Subcutaneous adipose tissue (tissue), 4 donors: Measurements from ENCODE around the gene RIPK4. TPM values are rescaled to one million over a fixed set of nuclear protein-coding genes. Genes with fewer than 3 reads are reported as not detected.

ENCODE experiments used
- total RNA-seq, 4 donors: library from RNA; depleted of rRNA; stranded (reverse); fragments of >200 nt; gene quantifications; one replicate each; pipeline ENCODE4 v1.1.0, GENCODE V29; 2016
- TF ChIP-seq, protein P1 (sequence below): fragments of 450-650 bp; IDR thresholded peaks from one replicate; pipeline ENCODE4 v1.5.1; 2016; ENCODE audit warnings: low read depth, mild to moderate bottlenecking, control low read depth, antibody characterized with exemption, moderate library complexity

RIPK4 gene
- total RNA-seq, 4 donors from 2014 or later, result 0.16 TPM; not detected in 3

DNA sequence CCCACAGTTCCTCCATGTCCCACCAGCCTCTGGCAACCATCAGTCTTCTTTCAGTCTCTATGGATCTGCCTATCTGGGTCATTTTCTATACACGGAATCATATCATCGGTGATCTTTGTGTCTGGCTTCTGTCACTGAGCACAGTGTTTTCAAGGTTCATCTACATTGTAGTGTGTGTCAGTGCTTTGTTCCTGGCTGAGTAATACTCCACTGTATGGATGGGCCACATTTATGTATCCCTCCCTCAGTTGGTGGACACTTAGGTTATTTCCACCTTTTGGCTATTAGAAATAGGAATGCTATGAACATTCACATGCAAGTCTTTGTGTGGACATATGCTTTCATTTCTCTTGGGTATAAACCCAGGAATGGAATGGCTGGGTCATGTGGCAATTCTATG, 46.6 kb downstream of the RIPK4 start:
- TF ChIP-seq, protein P1, sequence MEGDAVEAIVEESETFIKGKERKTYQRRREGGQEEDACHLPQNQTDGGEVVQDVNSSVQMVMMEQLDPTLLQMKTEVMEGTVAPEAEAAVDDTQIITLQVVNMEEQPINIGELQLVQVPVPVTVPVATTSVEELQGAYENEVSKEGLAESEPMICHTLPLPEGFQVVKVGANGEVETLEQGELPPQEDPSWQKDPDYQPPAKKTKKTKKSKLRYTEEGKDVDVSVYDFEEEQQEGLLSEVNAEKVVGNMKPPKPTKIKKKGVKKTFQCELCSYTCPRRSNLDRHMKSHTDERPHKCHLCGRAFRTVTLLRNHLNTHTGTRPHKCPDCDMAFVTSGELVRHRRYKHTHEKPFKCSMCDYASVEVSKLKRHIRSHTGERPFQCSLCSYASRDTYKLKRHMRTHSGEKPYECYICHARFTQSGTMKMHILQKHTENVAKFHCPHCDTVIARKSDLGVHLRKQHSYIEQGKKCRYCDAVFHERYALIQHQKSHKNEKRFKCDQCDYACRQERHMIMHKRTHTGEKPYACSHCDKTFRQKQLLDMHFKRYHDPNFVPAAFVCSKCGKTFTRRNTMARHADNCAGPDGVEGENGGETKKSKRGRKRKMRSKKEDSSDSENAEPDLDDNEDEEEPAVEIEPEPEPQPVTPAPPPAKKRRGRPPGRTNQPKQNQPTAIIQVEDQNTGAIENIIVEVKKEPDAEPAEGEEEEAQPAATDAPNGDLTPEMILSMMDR, result no peak

GRCh38 chr21:41719691-41720090, 47.2 kb downstream of the RIPK4 start:
- TF ChIP-seq, protein P1, result no peak

GRCh38 chr21:41717573-41718330, 49.1 kb downstream of the RIPK4 start:
- TF ChIP-seq, protein P1, result no peak

- TF ChIP-seq, protein P1, result no peak
Measured at GRCh38 chr21:41716751-41717150, 50.1 kb downstream of the RIPK4 start.

DNA sequence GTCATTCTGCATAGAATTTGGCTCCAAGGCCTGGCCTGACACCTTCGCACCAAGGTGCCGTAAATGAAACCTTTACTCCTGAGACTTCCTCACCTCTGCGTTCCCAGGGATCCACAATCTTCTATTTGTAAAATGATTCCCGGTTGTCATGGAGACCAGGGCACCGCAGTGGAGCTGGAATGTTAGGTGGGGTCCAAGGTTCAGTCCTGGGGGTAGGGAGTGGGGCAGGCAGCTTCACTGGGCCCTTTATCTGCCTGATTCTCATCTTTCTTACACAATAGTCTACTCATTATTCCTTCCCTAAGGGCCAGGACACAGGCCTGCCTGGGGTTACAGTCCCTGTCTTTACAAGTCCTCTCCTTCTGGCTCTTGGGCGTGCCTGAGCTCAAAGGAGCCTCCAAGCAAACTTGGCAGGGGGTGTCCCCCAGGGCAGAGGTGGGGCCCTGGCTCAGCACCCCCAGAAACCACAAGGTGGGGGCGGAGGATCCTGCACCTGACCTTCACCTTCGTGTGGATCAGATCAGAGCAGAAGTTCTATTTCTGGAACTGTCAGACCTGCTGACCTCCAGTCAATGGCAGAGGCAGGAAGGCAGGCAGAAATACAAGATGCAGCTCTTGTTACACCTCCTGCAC, 51.1 kb downstream of the RIPK4 start:
- TF ChIP-seq, protein P1, result no peak

DNA sequence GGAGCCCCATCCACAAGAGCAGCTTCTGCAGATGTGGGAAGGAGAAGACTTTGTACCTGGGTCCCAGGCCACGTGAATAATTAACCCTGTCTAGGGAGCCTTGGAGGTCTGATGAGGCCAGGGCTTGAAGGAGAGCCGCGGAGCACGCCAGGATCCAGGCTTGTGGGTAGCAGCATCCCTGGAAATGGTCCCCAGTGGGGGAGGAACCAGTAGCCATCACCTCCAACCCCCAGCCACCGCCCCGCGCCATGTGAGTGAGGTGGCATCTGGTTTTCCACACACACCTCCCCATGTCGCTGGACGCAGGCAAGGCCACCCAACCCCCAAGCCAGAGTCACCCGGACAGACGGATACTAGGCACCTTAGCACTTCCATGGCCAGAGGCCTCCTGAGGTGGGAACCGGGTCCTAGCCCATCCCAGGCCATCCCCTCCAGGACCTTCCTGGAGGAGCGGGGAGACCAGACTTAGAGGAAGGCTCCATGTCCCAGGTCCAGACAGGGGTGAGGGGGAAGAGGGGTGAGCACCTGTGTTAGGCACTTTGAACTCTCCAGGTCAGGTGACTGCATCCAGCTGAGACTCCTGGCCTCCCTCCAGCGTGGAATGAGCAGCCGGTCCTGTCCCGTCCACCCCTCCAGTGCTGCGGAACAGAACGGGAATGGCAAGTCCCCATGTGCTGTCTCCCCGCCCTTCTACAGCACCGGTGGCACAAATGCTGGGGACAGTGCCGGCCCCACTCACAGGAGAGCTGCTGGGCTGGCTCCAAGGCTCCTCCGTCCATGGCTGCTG, 53.2 kb downstream of the RIPK4 start:
- TF ChIP-seq, protein P1, result no peak

- TF ChIP-seq, protein P1, result no peak
Measured at GRCh38 chr21:41712730-41713129, 54.1 kb downstream of the RIPK4 start.
